ENCODE measurements around the gene NSD1. TPM values are rescaled to one million over a fixed set of nuclear protein-coding genes. Genes with fewer than 3 reads are reported as not detected.

NSD1 gene
- total and polyA plus RNA-seq, 10 of the 15 experiments (the other 5 are each of a cell fraction or from before 2014, with no cell fraction given) = 7.0 to 57.9 (median 30.4) TPM

- peak; percentile 65; the same call in 1 of the 2 replicates for TF ChIP-seq ATF2 (IDR thresholded peaks at IDR 0.05; ENCODE audit: low read length)
- no peak; the same call in 1 of the 2 replicates for TF ChIP-seq RAD51 (IDR thresholded peaks at IDR 0.05)
- no peak for TF ChIP-seq HSF1 (IDR thresholded peaks at IDR 0.05; ENCODE audit: low read depth, low read length)
- no peak for TF ChIP-seq STAT3 (IDR thresholded peaks at IDR 0.05; ENCODE audit: low read depth, low read length)
- TF ChIP-seq STAT1 (conservative IDR thresholded peaks at IDR 0.05) = no peak
- TF ChIP-seq TAF1 (IDR thresholded peaks at IDR 0.05; ENCODE audit: borderline replicate concordance, low read depth, low read length) = no peak
- no peak for TF ChIP-seq ATF3 (IDR thresholded peaks at IDR 0.05; ENCODE audit: borderline replicate concordance, extremely low read depth, low read depth, low read length)
- no peak for TF ChIP-seq NKRF (conservative IDR thresholded peaks at IDR 0.05)
- no peak for TF ChIP-seq SMARCA5 (IDR thresholded peaks at IDR 0.05)
- no peak for TF ChIP-seq CHD1 (IDR thresholded peaks at IDR 0.05; ENCODE audit: low read depth, low read length)
- TF ChIP-seq TCF3 (IDR thresholded peaks at IDR 0.05; ENCODE audit: borderline replicate concordance, insufficient read depth, low read depth, low read length) = no peak
- no peak for TF ChIP-seq ZNF24 (IDR thresholded peaks at IDR 0.05)
- no peak for TF ChIP-seq MAX (IDR thresholded peaks at IDR 0.05; ENCODE audit: low read depth, low read length)
- no peak for TF ChIP-seq SRF (IDR thresholded peaks at IDR 0.05; ENCODE audit: low read depth in 2 of 2, low read length in 2 of 2)
- TF ChIP-seq ELK1 (IDR thresholded peaks at IDR 0.05; ENCODE audit: low read depth, low read length) = no peak
- TF ChIP-seq RB1 (IDR thresholded peaks at IDR 0.05; ENCODE audit: borderline replicate concordance) = no peak
- TF ChIP-seq MTA2 (IDR thresholded peaks at IDR 0.05; ENCODE audit: low read depth) = peak; percentile 72
- peak; percentile 94 for TF ChIP-seq MTA3 (IDR thresholded peaks at IDR 0.05; ENCODE audit: borderline replicate concordance, low read length)
- no peak for TF ChIP-seq SREBF2 (IDR thresholded peaks at IDR 0.05; ENCODE audit: low read length)
- TF ChIP-seq ASH2L (IDR thresholded peaks at IDR 0.05; ENCODE audit: borderline replicate concordance, low read depth) = no peak
- no peak for TF ChIP-seq KDM1A (IDR thresholded peaks at IDR 0.05; ENCODE audit: borderline replicate concordance)
- peak; percentile 82 for TF ChIP-seq NBN (IDR thresholded peaks at IDR 0.05)
- peak; percentile 73 for TF ChIP-seq BCL11A (IDR thresholded peaks at IDR 0.05; ENCODE audit: low read depth, low read length)
- no peak for TF ChIP-seq SMAD1 (IDR thresholded peaks at IDR 0.05; ENCODE audit: low read depth, partially characterized antibody)
- no peak for TF ChIP-seq HDAC2 (IDR thresholded peaks at IDR 0.05)
These were observed 166.8 kb downstream of the NSD1 start (continued) for GRCh38 chr5:177300236-177300880.
